ENCODE measurements around the gene RNF31.
A peak's percentile ranks its signal among the peaks of the same experiment; 100 is the strongest.

The RNF31 gene

DNA sequence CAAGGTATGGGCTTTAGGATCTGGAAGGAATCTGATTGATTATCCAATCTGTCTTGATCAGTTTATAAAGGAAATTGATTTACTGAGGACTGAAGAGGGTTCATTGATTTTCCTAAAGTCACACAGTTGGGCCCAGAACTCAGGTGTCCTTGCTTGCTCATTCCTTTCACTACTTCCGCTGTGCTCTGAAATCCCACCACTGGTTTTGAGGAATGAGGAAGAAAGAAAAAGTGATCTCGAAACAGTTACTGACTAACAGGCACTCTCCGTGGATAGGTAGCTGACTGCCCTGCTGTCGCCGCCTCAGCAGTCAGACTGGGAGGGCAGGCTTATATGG lies 16.9 kb upstream of the RNF31 start, which contains the start of gene FITM1:
Gene FITM1, plus strand, starts transcription at position 280 of the 337 bp plus-strand sequence. CDS start 905 bp downstream, outside the sequence.
- TF ChIP-seq ZFX (IDR thresholded peaks at IDR 0.05; ENCODE audit: borderline replicate concordance) (no peak), CTCF (IDR thresholded peaks at IDR 0.05) (no peak)
- H3K27ac ChIP-seq = no peak within 1 kb of the TSS

GRCh38 chr14:24130717-24131548 lies 16.4 kb upstream of the RNF31 start:
- TF ChIP-seq CTCF (IDR thresholded peaks at IDR 0.05) = no peak
- TF ChIP-seq ZFX (IDR thresholded peaks at IDR 0.05; ENCODE audit: borderline replicate concordance) = no peak
- H3K27ac ChIP-seq = no peak overlapping the region

DNA sequence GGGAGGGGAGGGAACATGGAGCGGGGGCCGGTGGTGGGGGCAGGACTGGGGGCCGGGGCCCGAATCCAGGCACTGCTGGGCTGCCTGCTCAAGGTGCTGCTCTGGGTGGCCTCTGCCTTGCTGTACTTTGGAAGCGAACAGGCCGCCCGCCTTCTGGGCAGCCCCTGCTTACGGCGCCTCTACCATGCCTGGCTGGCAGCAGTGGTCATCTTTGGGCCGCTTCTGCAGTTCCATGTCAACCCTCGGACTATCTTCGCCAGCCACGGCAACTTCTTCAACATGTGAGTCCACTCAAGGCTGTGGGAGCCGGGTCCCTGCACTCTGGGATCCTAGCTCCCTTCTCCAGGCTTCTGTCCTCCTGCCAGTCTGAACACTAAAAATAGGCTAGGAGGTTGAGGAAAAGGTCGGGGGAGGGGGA lies 15.7 kb upstream of the RNF31 start:
- no peak for TF ChIP-seq ZFX (IDR thresholded peaks at IDR 0.05; ENCODE audit: borderline replicate concordance)
- H3K27ac ChIP-seq = no peak overlapping the region

GRCh38 chr14:24132061-24132685 lies 15.1 kb upstream of the RNF31 start:
- H3K27ac ChIP-seq = peak overlapping the region; percentile 25
- no peak for TF ChIP-seq CTCF (IDR thresholded peaks at IDR 0.05)
- TF ChIP-seq ZFX (IDR thresholded peaks at IDR 0.05; ENCODE audit: borderline replicate concordance) = no peak

DNA sequence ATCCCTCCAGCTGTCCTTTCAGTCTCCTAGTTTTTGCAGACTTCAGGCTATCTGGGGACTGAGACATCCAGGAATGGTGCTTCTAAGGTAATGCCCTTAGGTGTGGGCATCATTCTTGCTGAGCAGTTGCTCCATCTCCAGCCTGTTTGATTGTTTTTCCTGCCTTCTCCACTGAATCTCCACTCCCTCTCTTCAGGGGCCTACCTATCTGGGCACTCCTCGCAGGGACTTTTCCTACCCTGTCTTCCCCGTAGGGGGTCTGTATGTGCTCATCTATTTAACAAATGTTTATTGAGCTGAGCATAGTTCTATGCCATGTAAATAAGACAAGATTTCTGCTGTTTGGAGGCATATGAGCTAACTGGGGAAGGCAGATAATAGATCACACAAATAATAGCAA lies 14.3 kb upstream of the RNF31 start:
- TF ChIP-seq CTCF (IDR thresholded peaks at IDR 0.05) (no peak), ZFX (IDR thresholded peaks at IDR 0.05; ENCODE audit: borderline replicate concordance) (no peak)
- no peak overlapping the region for H3K27ac ChIP-seq

GRCh38 chr14:24133735-24134134 lies 13.6 kb upstream of the RNF31 start:
- TF ChIP-seq ZFX (IDR thresholded peaks at IDR 0.05; ENCODE audit: borderline replicate concordance) (no peak), CTCF (IDR thresholded peaks at IDR 0.05) (no peak)
- H3K27ac ChIP-seq = no peak overlapping the region

DNA sequence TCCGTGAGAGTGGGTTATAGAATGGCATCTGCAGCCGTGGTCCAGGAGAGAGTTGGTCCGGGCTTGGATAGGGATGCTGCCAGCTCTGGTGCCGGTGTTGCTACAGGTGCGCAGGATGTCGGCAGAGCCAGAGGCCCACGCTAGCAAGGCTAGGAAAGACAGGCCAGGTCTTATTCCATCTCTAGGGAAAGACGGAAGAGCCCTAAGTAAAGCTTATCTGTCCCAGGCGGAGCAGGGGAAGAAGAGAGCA lies 11.8 kb upstream of the RNF31 start:
- TF ChIP-seq ZFX (IDR thresholded peaks at IDR 0.05; ENCODE audit: borderline replicate concordance) = no peak
- peak overlapping the region; percentile 94 for H3K27ac ChIP-seq

- peak within 1 kb of the TSS; percentile 94 for H3K27ac ChIP-seq
- TF ChIP-seq ZFX (IDR thresholded peaks at IDR 0.05; ENCODE audit: borderline replicate concordance) (no peak), CTCF (IDR thresholded peaks at IDR 0.05) (no peak)
Measured at GRCh38 chr14:24135834-24136683, 11.2 kb upstream of the RNF31 start, which contains the start of gene PSME1. Gene PSME1 (plus strand): TSS chr14:24136194. CDS start chr14:24136263, 69 bp downstream.

All from 22Rv1 (cell line).